Esophagus squamous epithelium (tissue), 5 donors: Measurements from ENCODE around the gene DDX47. TPM values are rescaled to one million over a fixed set of nuclear protein-coding genes. Genes with fewer than 3 reads are reported as not detected.

ENCODE experiments used
- DNase-seq: peaks from one replicate; lab custom pipeline; 2025; lab: John Stamatoyannopoulos, UW
- H3K27ac ChIP-seq, 4 donors: fragments of 200-600 bp; sonication (generic); one replicate each; pipeline ENCODE4 v1.5.1; 2016 to 2019; ENCODE audit warnings: mild to moderate bottlenecking in 1 of 4
- H3K27me3 ChIP-seq, 4 donors: fragments of 200-600 bp; sonication (generic); 1 replicate in 3 of 4; 2 replicates in 1 of 4; pipeline versions ENCODE4 v1.5.1 to v1.6.0; 2017 to 2021; ENCODE audit warnings: antibody characterized with exemption in 1 of 4
- H3K36me3 ChIP-seq, 3 donors: fragments of 200-600 bp; sonication (generic); one replicate each; pipeline ENCODE4 v1.5.1; 2016 to 2019
- H3K4me1 ChIP-seq, 3 donors: fragments of 200-600 bp; sonication (generic); one replicate each; pipeline ENCODE4 v1.5.1; 2017 to 2019
- H3K4me3 ChIP-seq, 4 donors: fragments of 200-600 bp; sonication (generic); 1 replicate in 3 of 4; 2 replicates in 1 of 4; pipeline ENCODE4 v1.5.1; 2016 to 2019; ENCODE audit warnings: mild to moderate bottlenecking in 2 of 4, moderate library complexity in 1 of 4
- H3K9me3 ChIP-seq, 3 donors: fragments of 200-600 bp; sonication (generic); one replicate each; pipeline ENCODE4 v1.5.1; 2016 to 2019
- POLR2A ChIP-seq, 4 donors: fragments of 450-650 bp; IDR thresholded peaks; one replicate each; pipeline ENCODE4 v1.6.1; 2017; ENCODE audit warnings: antibody characterized with exemption in 4 of 4, mild to moderate bottlenecking in 4 of 4, moderate library complexity in 3 of 4
- WGBS, 2 donors: methylation state at CpG; one replicate each; pipeline ENCODE4 v1.1.5; 2018; 5-methylcytosine and 5-hydroxymethylcytosine counted together
- intact Hi-C: fragments of 100-400 bp; cut with DNase I; formaldehyde crosslinking; loops from one replicate; pipeline ENCODE4 v1.15.0; 2022
- total RNA-seq, 4 donors: library from RNA; depleted of rRNA; stranded (reverse); fragments of >200 nt; gene quantifications; one replicate each; pipeline ENCODE4 v1.1.0, GENCODE V29; 2016
- TF ChIP-seq, protein P1 (sequence below), 6 experiments: fragments of 450-650 bp in 4 of 6; fragments of 200-600 bp in 2 of 6; sonication (generic) in 2 of 6; IDR thresholded peaks; one replicate each; pipeline ENCODE4 v1.5.1; 2016 to 2019; ENCODE audit warnings: antibody characterized with exemption in 6 of 6, mild to moderate bottlenecking in 4 of 6, moderate library complexity in 4 of 6
- donor health status: DM: yes; HTN: yes; CAD: no.

The DDX47 gene
- total RNA-seq, 4 donors from 2014 or later = 40.6 to 67.9 (median 55.3) TPM

DNA sequence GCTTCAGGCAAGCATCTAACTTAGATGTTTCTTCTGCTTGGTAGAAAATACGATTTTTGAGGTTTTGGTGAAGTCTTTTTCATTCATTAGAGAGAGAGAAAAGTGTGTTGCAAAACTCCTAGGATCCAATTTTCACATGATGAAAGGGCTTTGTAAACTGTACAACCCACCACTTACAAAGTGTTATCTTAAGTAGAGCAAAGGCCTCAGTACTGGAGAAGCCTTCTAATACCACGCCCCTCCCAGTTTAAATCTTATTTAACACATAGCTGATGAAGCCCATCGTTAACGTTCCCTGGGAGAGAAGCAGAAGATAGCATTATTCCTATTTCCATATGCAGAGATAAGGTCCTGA, 26.8 kb upstream of the DDX47 start:
- Histone ChIP-seq H3K9me3 (no peaks in the 10 kb centered on the region), H3K27ac (peak overlapping the region; percentile 84 to 96 (median 92)), H3K4me1 (peaks cover 14 to 44% (median 15%) of the 10 kb centered on the region in 3 donors), H3K36me3 (no peaks in the 10 kb centered on the region), H3K4me3 (peak overlapping the region; percentile 55 to 84 (median 68)), H3K27me3 (no peaks in the 10 kb centered on the region)
- intact Hi-C loops = no loop called here
- DNase-seq = no peak
- 14 to 23% methylated on average over 4 of the region's 4 CpGs for WGBS, 2 donors
- TF ChIP-seq POLR2A (IDR thresholded peaks at IDR 0.05) = no peak
- TF ChIP-seq, protein P1, sequence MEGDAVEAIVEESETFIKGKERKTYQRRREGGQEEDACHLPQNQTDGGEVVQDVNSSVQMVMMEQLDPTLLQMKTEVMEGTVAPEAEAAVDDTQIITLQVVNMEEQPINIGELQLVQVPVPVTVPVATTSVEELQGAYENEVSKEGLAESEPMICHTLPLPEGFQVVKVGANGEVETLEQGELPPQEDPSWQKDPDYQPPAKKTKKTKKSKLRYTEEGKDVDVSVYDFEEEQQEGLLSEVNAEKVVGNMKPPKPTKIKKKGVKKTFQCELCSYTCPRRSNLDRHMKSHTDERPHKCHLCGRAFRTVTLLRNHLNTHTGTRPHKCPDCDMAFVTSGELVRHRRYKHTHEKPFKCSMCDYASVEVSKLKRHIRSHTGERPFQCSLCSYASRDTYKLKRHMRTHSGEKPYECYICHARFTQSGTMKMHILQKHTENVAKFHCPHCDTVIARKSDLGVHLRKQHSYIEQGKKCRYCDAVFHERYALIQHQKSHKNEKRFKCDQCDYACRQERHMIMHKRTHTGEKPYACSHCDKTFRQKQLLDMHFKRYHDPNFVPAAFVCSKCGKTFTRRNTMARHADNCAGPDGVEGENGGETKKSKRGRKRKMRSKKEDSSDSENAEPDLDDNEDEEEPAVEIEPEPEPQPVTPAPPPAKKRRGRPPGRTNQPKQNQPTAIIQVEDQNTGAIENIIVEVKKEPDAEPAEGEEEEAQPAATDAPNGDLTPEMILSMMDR (IDR thresholded peaks at IDR 0.05) = no peak

DNA sequence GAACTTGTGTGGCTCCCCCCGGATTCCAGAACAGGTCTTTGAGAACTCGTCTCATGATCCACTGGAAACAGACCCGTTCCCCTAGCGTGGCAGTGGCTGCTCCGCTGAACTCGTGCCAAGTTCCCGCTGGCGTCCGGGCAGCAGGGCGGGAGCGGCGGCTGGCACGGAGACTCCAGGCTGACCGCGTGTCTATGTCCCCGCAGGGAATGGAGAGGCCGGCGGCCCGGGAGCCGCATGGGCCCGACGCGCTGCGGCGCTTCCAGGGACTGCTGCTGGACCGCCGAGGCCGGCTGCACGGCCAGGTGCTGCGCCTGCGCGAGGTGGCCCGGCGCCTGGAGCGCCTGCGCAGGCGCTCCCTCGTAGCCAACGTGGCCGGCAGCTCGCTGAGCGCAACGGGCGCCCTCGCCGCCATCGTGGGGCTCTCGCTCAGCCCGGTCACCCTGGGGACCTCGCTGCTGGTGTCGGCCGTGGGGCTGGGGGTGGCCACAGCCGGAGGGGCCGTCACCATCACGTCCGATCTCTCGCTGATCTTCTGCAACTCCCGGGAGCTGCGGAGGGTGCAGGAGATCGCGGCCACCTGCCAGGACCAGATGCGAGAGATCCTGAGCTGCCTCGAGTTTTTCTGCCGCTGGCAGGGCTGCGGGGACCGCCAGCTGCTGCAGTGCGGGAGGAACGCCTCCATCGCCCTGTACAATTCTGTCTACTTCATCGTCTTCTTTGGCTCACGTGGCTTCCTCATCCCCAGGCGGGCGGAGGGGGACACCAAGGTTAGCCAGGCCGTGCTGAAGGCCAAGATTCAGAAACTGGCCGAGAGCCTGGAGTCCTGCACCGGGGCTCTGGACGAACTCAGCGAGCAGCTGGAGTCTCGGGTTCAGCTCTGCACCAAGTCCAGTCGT, 26.2 kb upstream of the DDX47 start:
- Histone ChIP-seq H3K27me3 (no peaks in the 10 kb centered on the region), H3K27ac (peak overlapping the region; percentile 84 to 96 (median 92)), H3K9me3 (no peaks in the 10 kb centered on the region), H3K4me1 (peaks cover 15 to 50% (median 20%) of the 10 kb centered on the region in 3 donors), H3K4me3 (peak overlapping the region; percentile 55 to 84 (median 68)), H3K36me3 (no peaks in the 10 kb centered on the region)
- intact Hi-C loops = no loop called here
- no peak for DNase-seq
- 0% methylated on average over 2 to 6 of the region's 80 CpGs for WGBS, 2 donors
- TF ChIP-seq, protein P1 (IDR thresholded peaks at IDR 0.05) = peak in 4 of 6 experiments; percentile 34 to 61 (median 41)
- TF ChIP-seq POLR2A (IDR thresholded peaks at IDR 0.05) = peak in 3 of 4 donors; percentile 62 to 93 (median 82)

DNA sequence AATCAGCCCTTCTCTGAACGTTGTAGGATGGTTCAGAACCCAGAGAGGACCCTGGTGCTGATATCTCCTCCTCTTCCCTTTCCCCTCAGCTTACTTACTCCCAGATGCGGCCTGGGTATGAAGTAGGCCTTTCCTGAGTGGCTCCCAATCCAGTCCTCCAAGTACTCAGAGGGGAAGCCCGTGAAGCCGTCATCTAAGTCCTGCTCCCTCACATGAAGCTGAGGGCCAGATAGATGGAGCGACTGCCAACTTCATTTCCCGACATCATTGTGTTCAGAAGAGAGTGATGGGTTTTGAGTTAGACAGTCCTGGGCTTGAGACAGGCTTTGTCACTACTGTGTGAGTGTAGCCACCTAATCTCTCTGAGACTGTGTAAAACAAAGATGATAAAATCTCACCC, 25.0 kb upstream of the DDX47 start:
- TF ChIP-seq, protein P1 (IDR thresholded peaks at IDR 0.05) = no peak
- TF ChIP-seq POLR2A (IDR thresholded peaks at IDR 0.05) = no peak
- no peaks in the 10 kb centered on the region for H3K36me3 ChIP-seq
- H3K4me3 ChIP-seq = peak overlapping the region in 3 of 4 donors; percentile 9 to 84 (median 62)
- peak overlapping the region; percentile 84 to 96 (median 92) for H3K27ac ChIP-seq
- peaks cover 15 to 57% (median 27%) of the 10 kb centered on the region in 3 donors for H3K4me1 ChIP-seq
- no peaks in the 10 kb centered on the region for H3K9me3 ChIP-seq
- 38 to 62% methylated on average over 3 to 4 of the region's 6 CpGs for WGBS, 2 donors
- intact Hi-C loops = no loop called here
- no peaks in the 10 kb centered on the region for H3K27me3 ChIP-seq
- DNase-seq = no peak

DNA sequence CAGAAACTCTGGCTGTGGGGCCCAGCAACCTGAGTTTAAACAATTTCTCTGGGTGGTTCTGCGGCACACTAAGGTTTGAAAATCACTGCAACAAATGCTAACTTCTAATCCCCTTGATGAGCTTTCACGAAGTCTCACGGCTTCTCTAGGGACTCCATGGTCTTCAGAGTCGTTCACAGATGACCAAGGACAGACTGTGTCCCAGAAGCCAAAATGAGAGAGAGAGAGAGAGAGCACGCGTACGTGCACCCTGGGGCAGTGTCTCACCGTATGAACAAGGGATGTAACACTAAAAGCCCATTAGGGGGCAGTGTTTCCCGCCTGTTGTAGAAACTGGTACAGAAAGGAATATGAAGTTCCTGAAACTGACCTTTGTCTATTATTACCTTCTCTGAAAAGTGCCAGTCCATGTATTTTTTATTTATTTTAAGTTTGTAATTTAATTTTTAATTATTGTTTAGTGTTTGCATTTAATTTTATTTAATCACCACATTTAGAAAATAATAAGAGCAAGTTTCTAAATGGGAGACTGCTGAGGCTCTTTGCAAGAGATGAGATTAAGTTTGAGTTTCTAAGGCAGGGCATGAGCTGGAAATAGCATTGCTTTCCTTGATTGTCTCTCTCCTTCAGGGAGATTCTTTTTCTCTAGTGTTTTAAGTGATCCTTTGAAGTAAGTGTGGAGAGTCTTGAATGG, 24.3 kb upstream of the DDX47 start:
- peak overlapping the region in 3 of 4 donors; percentile 9 to 84 (median 62) for H3K4me3 ChIP-seq
- peak; percentile 15 for DNase-seq
- H3K9me3 ChIP-seq = no peaks in the 10 kb centered on the region
- H3K36me3 ChIP-seq = no peaks in the 10 kb centered on the region
- intact Hi-C loops = no loop called here
- peak overlapping the region; percentile 84 to 96 (median 92) for H3K27ac ChIP-seq
- TF ChIP-seq, protein P1 (IDR thresholded peaks at IDR 0.05) = peak; percentile 65 to 89 (median 81)
- TF ChIP-seq POLR2A (IDR thresholded peaks at IDR 0.05) = no peak
- no peaks in the 10 kb centered on the region for H3K27me3 ChIP-seq
- WGBS, 2 donors = 0 to 3% methylated on average over 6 to 7 of the region's 9 CpGs
- peaks cover 15 to 58% (median 27%) of the 10 kb centered on the region in 3 donors for H3K4me1 ChIP-seq
